Activated naive CD8-positive, alpha-beta T cell (primary cell): Measurements from ENCODE around the gene SLC9A9.
"Not testable (repeated sequence)": the region's sequence is repeated elsewhere in the genome, so short reads cannot be mapped to it uniquely, and the experiment has no call there.

Experiments
- H3K27ac Mint-ChIP-seq: one replicate; pipeline ENCODE4 v1.8.0; 2021; ENCODE audit warnings: mixed read lengths
- H3K27me3 Mint-ChIP-seq: one replicate; pipeline ENCODE4 v1.8.0; 2021; ENCODE audit warnings: mixed read lengths
- H3K36me3 Mint-ChIP-seq: one replicate; pipeline ENCODE4 v1.8.0; 2021; ENCODE audit warnings: mixed read lengths
- H3K4me1 Mint-ChIP-seq: one replicate; pipeline ENCODE4 v1.8.0; 2021; ENCODE audit warnings: low read depth, mixed read lengths
- H3K4me3 Mint-ChIP-seq: one replicate; pipeline ENCODE4 v1.8.0; 2021; ENCODE audit warnings: mild to moderate bottlenecking, mixed read lengths
- H3K9me3 Mint-ChIP-seq: one replicate; pipeline ENCODE4 v1.8.0; 2021; ENCODE audit warnings: low read depth, mixed read lengths

The SLC9A9 gene

GRCh38 chr3:143847787-143848631, at the start of gene SLC9A9:
Gene SLC9A9, minus strand, starts transcription at chr3:143848468. Its CDS starts 146 bp downstream, at chr3:143848322.
- Mint-ChIP-seq H3K9me3 (no peaks in the 10 kb centered on the region), H3K27me3 (no peaks in the 10 kb centered on the region), H3K36me3 (no peaks in the 10 kb centered on the region), H3K27ac (peak within 1 kb of the TSS; percentile 82), H3K4me3 (peak within 1 kb of the TSS; percentile 93), H3K4me1 (peaks cover 55% of the 10 kb centered on the region)

DNA sequence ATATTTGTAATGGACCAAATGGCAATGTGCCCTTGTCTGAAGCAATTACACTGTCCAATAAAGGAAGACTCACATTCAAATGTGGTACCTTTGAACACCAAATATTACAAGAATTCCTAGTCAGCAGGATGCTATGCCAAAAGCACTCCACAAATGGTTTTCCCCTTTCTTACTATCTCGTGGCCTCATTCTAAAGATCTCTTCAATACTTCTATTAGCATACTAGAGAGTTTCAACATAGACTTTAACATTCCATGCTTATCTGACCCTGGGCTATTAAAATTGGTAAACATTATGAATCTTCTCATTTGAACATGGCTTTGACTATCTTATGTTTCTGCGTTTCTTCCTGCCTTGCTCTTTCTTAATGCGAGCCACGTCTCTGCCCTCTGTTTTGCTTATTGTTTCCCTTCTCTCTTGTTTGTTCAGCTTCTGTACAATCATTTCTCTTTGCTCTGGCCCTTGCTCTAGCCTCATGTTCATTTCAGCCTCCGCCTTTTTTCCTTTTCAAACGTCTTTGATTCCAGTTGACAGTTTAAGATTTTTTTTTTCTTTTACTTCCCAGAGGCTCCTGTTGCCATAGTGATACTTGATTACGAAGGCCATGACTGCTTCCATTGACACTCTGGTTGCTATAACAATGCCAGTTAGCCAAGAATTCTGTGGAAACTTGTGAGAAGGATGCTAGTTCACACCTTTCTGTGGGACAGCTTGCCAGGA, 49.5 kb upstream of the SLC9A9 start:
- Mint-ChIP-seq H3K27ac (no peak overlapping the region), H3K36me3 (no peaks in the 10 kb centered on the region), H3K27me3 (peaks cover 2% of the 10 kb centered on the region), H3K9me3 (no peaks in the 10 kb centered on the region), H3K4me1 (no peaks in the 10 kb centered on the region), H3K4me3 (no peak overlapping the region)

- H3K27ac Mint-ChIP-seq: no peak overlapping the region
- H3K9me3 Mint-ChIP-seq: no peaks in the 10 kb centered on the region
- H3K4me3 Mint-ChIP-seq: no peak overlapping the region
- H3K4me1 Mint-ChIP-seq: no peaks in the 10 kb centered on the region
- peaks cover 4% of the 10 kb centered on the region for H3K27me3 Mint-ChIP-seq
- H3K36me3 Mint-ChIP-seq: no peaks in the 10 kb centered on the region
Observed at GRCh38 chr3:143896486-143896885, 48.2 kb upstream of the SLC9A9 start.

- H3K9me3 Mint-ChIP-seq: no peaks in the 10 kb centered on the region
- no peaks in the 10 kb centered on the region for H3K36me3 Mint-ChIP-seq
- no peaks in the 10 kb centered on the region for H3K4me1 Mint-ChIP-seq
- no peak overlapping the region for H3K27ac Mint-ChIP-seq
- H3K4me3 Mint-ChIP-seq: no peak overlapping the region
- peaks cover 2% of the 10 kb centered on the region for H3K27me3 Mint-ChIP-seq
Observed at GRCh38 chr3:143895805-143896204, 47.5 kb upstream of the SLC9A9 start.

DNA sequence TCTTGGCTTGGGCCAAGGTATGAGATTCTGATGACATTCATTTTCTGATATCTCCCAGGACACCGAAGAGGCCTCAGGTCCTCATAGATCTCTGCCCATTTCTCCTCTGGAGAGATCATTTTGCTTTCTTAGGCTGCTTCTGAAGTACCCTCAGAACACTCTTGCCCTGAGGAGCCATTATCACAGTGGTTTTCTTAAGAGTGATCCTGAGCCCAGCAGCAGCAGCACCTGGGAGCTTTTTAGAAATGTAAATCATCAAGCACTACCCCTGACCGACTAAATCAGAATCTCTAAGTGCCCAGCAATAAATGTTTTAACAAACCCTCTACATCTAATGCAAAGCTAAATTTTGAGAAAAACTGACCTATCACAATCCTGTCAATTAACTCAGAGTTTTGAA, 40.6 kb upstream of the SLC9A9 start:
- Mint-ChIP-seq H3K4me1 (no peaks in the 10 kb centered on the region), H3K27ac (no peak overlapping the region), H3K27me3 (peaks cover 8% of the 10 kb centered on the region), H3K4me3 (no peak overlapping the region), H3K36me3 (no peaks in the 10 kb centered on the region), H3K9me3 (no peaks in the 10 kb centered on the region)

DNA sequence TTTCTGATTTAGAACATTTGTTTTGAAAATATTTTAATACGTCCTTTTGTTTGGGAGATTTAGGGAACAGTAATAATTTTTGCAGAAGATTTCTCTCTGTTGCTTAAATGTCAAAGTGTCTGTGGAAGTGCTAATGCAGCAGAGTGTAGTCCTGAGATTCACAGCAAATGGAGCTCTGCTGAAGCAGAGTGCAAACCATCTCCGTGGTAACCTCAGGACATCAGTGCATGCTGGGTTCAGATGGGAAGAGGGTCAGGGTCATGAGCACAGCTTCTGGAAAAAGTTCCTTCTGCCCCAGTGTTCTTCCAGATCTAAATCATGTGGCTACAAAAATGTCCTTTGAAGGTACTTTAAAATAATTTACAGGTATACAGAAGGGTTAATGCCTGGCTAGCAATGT, 39.9 kb upstream of the SLC9A9 start:
- H3K27me3 Mint-ChIP-seq: peaks cover 8% of the 10 kb centered on the region
- no peaks in the 10 kb centered on the region for H3K9me3 Mint-ChIP-seq
- H3K36me3 Mint-ChIP-seq: no peaks in the 10 kb centered on the region
- H3K27ac Mint-ChIP-seq: no peak overlapping the region
- no peak overlapping the region for H3K4me3 Mint-ChIP-seq
- no peaks in the 10 kb centered on the region for H3K4me1 Mint-ChIP-seq

GRCh38 chr3:143885780-143886427, 37.6 kb upstream of the SLC9A9 start:
- Mint-ChIP-seq H3K4me1 (no peaks in the 10 kb centered on the region), H3K27ac (no peak overlapping the region), H3K4me3 (no peak overlapping the region), H3K36me3 (no peaks in the 10 kb centered on the region), H3K27me3 (peaks cover 6% of the 10 kb centered on the region), H3K9me3 (no peaks in the 10 kb centered on the region)

DNA sequence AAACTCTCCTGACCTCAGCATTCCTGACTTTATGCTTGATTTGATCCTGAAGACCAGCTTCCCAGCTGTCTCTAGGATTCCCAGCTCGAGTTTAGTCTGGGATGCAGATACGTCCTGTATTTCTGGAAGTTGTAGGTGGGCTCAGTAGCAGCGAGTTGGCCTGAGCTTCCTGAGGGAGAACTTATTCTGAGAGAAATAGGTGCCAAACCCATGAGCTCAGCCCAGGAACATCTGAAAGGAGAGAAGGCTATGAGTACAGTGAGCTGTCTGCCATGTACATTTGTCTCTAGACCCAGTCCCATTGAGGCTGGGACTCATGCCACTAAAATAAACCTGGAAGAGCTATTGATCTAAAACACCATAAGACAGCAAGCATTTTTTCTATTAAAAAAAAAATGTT, 36.6 kb upstream of the SLC9A9 start:
- no peaks in the 10 kb centered on the region for H3K9me3 Mint-ChIP-seq
- H3K27me3 Mint-ChIP-seq: peaks cover 6% of the 10 kb centered on the region
- no peaks in the 10 kb centered on the region for H3K36me3 Mint-ChIP-seq
- no peaks in the 10 kb centered on the region for H3K4me1 Mint-ChIP-seq
- no peak overlapping the region for H3K27ac Mint-ChIP-seq
- H3K4me3 Mint-ChIP-seq: no peak overlapping the region

- no peaks in the 10 kb centered on the region for H3K4me1 Mint-ChIP-seq
- H3K27ac Mint-ChIP-seq: no peak overlapping the region
- H3K9me3 Mint-ChIP-seq: no peaks in the 10 kb centered on the region
- no peaks in the 10 kb centered on the region for H3K36me3 Mint-ChIP-seq
- H3K27me3 Mint-ChIP-seq: peaks cover 5% of the 10 kb centered on the region
- H3K4me3 Mint-ChIP-seq: no peak overlapping the region
Observed at GRCh38 chr3:143883151-143883550, 34.9 kb upstream of the SLC9A9 start.

GRCh38 chr3:143881095-143881494, 32.8 kb upstream of the SLC9A9 start:
- Mint-ChIP-seq H3K9me3 (no peaks in the 10 kb centered on the region), H3K27ac (no peak overlapping the region), H3K36me3 (no peaks in the 10 kb centered on the region), H3K4me1 (no peaks in the 10 kb centered on the region), H3K27me3 (peaks cover 3% of the 10 kb centered on the region), H3K4me3 (no peak overlapping the region)

DNA sequence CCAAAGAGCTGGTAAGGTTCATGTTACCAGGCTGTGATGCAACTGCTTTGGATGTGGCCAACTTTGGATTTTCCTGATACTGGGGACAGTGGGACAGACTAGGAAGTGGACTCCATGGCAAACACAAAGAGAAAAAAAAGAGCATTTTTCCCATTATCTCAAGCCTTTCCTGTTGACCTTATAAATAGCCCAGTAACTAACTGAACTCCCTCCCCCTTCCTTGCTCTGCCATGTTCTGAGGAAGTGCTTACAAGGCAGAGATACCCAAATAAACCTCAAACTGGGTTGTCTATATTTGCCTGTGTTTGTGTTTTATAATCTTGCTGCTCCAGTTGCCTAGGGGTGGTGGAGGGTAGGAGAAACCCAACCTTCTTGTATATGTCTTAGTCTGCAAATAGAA, 27.3 kb upstream of the SLC9A9 start:
- Mint-ChIP-seq H3K4me1 (no peaks in the 10 kb centered on the region), H3K27ac (no peak overlapping the region), H3K4me3 (no peak overlapping the region), H3K36me3 (no peaks in the 10 kb centered on the region), H3K27me3 (no peaks in the 10 kb centered on the region), H3K9me3 (no peaks in the 10 kb centered on the region)

DNA sequence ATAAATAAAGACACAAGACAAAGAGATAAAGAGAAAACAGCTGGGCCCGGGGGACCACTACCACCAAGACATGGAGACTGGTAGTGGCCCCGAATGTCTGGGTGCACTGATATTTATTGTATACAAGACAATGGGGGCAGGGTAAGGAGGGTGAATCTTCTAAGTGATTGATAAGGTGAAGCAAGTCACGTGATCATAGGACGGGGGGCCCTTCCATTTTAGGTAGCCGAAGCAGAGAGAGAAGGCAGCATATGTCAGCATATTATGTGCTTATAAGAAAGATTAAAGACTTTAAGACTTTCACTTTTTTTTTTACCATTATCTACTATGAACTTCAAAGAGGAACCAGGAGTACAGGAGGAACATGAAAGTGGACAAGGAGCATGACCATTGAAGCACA, 25.3 kb upstream of the SLC9A9 start:
- H3K27ac Mint-ChIP-seq, H3K4me3 Mint-ChIP-seq, H3K36me3 Mint-ChIP-seq, H3K4me1 Mint-ChIP-seq, H3K9me3 Mint-ChIP-seq, H3K27me3 Mint-ChIP-seq: not testable (repeated sequence)

- H3K27ac Mint-ChIP-seq: no peak overlapping the region
- peaks cover 4% of the 10 kb centered on the region for H3K36me3 Mint-ChIP-seq
- no peaks in the 10 kb centered on the region for H3K9me3 Mint-ChIP-seq
- no peak overlapping the region for H3K4me3 Mint-ChIP-seq
- no peaks in the 10 kb centered on the region for H3K4me1 Mint-ChIP-seq
- peaks cover 7% of the 10 kb centered on the region for H3K27me3 Mint-ChIP-seq
Observed at GRCh38 chr3:143865302-143865701, 17.0 kb upstream of the SLC9A9 start.

GRCh38 chr3:143859465-143860203, 11.4 kb upstream of the SLC9A9 start:
- no peak overlapping the region for H3K27ac Mint-ChIP-seq
- no peaks in the 10 kb centered on the region for H3K9me3 Mint-ChIP-seq
- no peaks in the 10 kb centered on the region for H3K27me3 Mint-ChIP-seq
- peaks cover 4% of the 10 kb centered on the region for H3K36me3 Mint-ChIP-seq
- H3K4me1 Mint-ChIP-seq: peaks cover 15% of the 10 kb centered on the region
- H3K4me3 Mint-ChIP-seq: no peak overlapping the region
